NCI-H2029 (cell line): ENCODE data around the gene PPP2R3B.
"Not testable (repeated sequence)": the region's sequence is repeated elsewhere in the genome, so short reads cannot be mapped to it uniquely, and the experiment has no call there.

Experiments
- DNase-seq: peaks from one replicate; lab custom pipeline; 2025; lab: John Stamatoyannopoulos, UW

PPP2R3B gene

DNA sequence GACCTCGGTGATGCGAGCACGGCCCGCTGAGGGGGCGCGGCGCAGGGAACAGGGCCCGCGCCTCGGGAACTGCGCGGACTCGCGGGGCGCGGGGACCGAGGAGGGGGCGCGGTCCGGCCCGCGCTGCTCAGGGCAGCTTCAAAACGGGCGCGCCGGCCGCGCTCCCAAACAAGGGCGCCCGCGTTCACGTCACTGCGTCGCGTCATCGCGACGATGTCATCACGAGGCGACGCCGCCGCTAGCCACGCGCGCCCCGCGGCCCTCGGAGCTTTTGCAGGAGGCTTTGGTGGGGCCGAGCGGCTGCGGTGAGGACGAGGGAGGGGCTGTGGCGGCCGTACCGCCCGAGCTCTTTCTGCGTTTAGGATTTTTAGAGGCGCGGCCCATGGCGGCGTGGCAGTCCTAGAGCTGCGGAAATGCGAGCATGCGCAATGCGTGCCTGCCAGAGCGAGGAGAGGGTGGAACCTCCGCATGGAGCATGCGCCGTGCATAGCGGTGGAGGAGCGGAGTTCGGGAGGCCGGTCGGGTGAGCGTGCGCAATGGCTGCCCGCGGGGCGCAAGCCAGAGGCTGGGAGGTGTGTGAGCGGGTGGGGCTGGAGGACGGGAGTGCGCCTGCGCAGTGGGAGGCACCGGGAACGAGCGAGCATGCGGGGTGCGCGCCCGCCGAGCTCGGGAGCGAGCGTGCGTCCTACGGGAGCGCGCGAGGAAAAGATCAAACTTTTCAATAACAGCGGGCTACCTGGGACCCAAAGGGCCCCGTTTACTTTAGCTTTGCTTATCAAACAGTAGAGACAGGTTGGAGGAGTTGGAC is at the start of gene PPP2R3B:
PPP2R3B (minus strand) TSS at position 140 of the 808 bp plus-strand sequence. CDS start 216 bp downstream, outside the sequence.
- no peak for DNase-seq

DNA sequence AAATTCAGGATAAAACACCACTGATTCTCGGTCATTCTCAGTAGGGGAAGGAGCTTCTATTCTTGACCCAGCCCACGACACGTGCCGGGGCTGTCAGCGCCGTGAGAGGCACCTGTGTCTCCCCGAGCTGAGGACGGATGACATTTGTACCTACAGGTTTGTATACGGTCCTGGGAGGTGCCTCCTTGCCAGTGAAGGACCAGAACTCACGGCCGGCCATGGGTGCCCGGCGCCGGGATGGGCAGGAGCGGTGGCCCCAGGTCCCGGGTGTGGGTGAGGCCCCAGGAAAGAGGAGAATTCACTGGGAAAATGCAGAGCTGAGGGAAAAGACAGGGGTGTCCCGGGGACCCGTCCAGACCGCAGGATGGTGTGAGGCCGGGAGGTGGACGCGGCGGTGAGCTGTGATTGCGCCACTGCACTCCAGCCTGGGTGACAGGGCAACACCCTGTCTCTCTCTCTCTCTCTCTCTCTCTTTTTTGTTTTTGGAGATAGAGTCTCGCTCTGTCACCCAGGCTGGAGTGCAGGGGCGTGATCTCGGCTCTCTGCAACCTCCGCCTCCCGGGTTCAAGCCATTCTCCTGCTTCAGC is 48.9 kb upstream of the PPP2R3B start:
- DNase-seq: no peak

DNA sequence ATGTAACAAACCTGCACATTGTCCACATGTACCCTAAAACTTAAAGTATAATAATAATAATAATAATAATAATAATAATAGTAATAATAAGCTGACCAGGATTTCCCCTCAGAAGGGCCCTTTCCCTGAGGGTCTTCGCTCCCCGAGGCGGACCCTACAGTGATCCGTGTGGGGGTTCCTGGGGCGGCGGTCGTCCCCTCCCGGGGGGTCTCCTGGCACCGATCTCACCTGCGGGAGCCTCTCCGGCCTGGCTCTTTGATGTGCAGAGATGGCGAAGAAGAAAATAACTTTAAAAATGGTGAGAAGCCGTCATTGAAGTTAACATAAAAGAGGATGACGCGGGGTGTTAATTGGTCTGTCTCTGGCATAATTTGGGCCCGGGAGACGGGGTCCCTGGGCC is 48.2 kb upstream of the PPP2R3B start:
- no peak for DNase-seq

- no peak for DNase-seq
These were observed 47.1 kb upstream of the PPP2R3B start for GRCh38 chrX:433771-434170.

- DNase-seq: not testable (repeated sequence)
These were observed 46.0 kb upstream of the PPP2R3B start for GRCh38 chrX:432666-433065.

DNA sequence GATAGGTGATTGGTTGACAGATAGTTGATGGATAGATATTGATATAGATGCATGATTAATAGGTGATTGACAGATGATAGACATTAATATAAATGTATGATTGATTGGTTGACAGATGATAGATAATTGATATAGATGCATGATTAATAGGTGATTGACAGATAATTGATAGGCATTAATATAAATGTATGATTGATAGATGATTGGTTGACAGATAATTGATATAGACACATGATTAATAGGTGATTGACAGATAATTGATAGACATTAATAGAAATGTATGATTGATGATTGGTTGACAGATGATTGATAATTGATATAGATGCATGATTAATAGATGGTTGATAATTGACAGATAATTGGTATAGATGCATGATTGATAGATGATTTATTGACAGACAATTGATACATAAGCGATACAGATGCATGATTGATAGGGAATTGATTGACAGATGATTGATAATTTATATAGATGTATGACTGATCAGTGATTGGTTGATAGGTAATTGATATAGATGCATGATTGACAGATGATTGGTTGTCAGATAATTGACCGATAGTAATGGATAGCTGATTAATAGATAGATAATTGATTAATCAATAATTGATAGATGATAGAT is 44.9 kb upstream of the PPP2R3B start:
- DNase-seq: no peak

DNA sequence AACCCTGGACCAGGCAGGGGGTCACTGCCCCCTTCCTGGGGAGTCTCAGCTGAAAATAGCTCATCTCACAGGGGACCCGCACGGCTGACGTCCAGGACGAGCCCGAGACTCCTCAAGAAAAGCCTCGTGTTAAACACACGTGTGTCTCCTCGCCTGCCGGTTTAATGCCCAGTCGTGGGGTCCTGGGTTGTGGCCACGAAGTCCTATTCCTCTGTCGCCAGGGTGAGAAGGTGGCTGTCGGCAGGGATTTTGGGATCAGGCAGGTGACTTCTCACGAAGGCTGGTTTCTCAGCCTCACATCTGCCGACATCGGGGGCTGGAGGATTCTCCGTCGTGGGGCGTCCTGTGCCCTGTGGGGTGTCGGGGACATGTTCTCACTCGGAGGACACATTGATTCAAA is 44.3 kb upstream of the PPP2R3B start:
- no peak for DNase-seq

DNA sequence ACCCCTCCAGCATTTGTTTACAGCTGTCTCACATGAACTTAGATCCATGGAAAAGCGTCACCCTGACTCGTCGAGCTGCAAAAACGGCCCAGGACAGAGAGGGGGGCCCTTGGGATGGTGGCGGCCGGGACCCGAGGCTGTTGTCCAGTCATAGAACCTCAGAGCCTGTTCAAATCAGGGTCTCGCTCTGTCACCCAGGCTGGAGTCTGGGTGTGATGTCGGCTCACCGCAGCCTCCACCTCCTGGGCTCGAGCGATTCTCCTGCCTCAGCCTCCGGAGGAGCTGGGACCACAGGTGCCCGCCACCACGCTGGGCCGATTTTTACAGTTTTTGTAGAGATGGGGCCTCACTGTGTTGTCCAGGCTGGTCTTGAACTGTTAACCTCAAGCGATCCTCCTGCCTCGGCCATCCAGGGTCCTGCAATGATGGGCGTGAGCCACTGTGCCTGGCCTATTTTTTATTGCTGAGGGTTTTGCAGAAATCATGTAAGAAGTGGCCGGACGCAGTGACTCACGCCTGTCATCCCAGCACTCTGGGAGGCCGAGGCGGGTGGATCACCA is 42.6 kb upstream of the PPP2R3B start:
- no peak for DNase-seq

DNA sequence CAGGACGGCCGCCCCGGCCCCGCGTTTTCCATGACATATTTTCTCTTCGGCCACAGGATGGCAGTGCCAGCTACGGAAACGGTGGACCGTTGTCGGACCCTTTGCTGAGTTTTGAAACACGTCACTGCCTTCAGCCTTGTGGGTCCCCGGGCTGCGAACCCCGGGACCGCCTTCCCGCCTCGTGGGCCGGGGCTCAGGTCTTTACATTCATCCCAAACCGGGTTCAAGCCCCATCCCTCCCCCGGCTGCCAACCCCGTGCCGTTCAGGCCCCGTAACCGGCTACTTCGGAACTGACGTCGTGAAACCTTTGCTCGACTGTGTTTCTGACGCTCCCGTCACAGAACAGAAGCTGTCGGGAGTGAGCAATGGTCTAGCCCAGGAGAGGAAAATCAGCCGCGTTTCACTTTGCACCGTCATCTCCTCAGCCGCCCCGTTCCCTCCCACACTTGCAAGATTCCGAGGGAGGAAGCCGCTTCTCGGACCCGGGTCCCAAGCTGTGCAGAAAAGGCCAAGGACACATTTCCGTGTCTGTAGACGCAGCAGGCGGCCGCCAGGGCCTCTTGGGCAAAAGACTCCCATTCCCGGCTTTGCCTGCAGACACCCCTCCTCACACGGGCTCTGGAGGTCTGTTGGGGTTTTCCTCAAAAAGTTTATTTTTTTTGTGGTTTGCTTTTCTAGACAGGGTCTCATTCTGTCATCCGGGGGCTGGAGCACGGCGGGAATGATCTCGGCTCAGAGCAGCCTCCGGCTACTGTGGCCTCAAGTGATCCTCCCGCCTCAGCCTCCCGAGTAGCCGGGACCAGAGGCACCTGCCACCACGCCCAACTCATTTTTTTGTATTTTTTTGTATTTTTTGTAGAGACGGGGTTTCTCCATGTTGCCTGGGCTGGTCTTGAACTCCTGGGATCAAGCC is 41.4 kb upstream of the PPP2R3B start:
- DNase-seq: no peak

GRCh38 chrX:426881-427280 is 40.2 kb upstream of the PPP2R3B start:
- DNase-seq: no peak

- no peak for DNase-seq
These were observed 38.3 kb upstream of the PPP2R3B start for GRCh38 chrX:425056-425455.

DNA sequence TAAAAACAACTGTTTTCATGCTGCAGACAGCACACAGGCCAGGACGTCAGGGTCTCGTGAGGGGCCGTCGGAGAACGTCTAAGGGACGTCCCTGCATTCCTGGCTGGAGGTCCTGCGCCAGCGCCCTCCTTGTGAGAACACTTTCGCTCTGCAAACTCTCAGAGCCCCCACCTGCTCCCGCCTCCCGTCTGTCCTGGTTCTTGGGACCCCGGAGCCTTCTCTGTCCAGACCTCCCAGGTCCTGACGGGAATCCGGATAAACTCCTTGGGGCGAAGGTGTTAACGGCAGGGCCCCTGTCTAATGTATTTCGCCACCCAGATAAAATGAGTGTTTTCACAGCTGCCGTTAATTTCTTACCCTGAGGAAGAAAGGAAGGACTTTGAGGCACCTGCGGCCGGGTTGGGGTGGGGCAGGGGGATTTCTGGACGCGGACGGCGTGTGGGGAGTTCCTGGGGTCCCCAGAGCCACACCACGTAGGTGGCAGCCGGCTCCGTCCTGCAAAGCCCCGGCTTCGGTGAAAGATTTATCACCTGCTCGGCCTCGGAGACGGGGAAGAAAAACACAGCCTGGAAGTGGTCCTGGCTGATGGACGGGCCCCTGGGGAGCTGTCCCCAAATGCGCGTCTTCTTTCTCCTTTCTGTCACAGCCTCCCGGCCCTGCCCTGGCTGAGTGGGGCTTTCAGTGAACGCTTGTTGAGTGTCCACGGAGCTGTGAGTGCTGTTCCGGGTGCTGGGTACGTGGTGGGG is 35.1 kb upstream of the PPP2R3B start:
- no peak for DNase-seq

GRCh38 chrX:420496-421223 is 34.0 kb upstream of the PPP2R3B start:
- no peak for DNase-seq

DNA sequence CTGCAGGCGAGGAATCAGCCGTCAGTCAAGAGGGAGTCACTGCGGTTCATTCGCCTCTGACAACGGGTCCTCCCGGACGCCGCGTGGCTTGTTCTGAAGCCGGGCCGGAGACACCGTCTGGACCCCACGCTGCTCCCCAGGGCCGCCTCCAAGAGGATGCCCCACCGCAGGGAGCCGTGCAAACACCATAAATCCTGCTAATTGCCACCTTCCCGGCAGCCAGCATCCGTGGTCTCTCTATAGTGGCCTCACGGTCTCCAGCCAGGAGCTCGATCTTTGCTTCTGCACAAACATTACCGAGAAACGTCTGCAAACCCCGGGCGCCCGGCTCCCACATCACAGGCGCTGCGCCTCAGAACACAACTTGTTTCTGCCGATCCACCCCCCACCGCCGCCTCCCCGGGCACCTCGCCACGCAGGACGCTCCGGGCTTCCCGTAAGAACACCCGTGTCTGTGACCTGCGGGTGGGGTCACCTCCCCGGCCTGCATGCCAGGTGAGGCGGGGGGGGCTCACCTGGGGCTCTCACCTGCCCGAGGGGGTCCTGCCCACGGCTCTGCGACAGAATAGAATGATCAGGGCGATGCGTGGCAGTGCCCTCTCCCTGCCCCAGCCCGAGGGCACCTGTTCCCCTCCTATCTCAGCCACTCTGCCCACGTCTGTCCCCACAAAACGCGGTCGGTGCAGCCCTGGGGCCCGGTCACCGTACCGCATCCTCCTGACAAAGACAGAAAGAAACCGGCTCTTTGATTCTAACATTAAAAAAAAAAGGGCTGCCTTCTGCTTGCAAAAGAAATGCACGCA is 32.4 kb upstream of the PPP2R3B start:
- DNase-seq: no peak

DNA sequence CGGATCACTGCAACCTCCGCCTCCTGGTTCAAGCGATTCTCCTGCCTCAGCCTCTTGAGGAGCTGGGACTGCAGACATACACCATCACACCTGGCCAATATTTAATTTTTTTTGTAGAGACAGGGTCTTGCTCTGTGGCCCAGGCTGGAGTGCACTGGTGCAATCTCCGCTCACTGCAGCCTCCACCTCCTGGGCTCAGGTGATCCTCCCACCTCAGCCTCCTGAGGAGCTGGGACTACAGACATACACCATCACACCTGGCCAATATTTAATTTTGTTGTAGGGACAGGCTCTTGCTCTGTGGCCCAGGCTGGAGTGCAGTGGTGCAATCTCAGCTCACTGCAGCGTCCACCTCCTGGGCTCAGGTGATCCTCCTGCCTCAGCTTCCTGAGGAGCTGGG is 28.8 kb upstream of the PPP2R3B start:
- DNase-seq: not testable (repeated sequence)

DNA sequence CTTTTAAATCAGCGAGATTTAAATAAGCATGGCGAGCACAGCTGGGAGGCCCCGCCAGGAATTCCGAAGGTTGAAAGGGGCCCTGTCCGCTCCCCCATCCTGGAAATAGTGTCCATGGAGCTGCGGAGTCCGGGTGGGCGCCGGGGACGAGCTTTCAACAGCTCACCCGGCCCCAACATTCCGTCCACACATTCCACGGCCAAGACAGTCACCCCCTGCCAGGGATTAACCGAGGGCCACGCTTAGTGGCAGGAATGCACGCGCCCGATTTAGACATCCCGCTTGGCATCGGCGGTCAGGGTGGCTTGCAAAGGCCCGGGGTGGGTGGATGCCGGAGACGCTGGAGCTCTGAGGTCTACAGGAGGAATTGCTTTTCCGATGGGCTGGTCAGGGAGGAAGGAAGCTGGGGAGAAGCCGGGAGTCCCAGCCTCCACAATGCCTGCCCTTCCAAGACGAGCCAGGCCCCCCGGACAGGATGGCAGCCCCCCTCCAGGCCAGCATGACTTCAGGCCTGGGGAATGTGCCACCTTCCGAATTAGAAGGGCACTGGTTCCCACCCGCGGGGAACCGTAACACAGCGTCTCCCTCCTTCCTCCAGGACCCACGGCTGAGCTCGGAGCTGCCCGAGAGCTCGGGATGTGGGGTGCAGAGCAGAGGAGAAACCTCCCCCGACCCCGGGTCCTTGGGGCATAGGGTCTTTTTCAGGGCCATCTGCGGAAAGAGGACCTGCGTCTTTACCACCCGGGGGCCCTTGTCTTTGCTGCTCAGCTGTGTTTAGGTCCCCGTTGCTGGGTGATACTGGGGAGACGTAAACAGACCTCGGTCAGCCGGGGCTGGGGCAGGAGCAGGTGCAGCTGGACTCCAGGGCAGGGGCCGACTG is 26.9 kb upstream of the PPP2R3B start:
- no peak for DNase-seq

- DNase-seq: no peak
These were observed 23.6 kb upstream of the PPP2R3B start for GRCh38 chrX:410296-410695.

DNA sequence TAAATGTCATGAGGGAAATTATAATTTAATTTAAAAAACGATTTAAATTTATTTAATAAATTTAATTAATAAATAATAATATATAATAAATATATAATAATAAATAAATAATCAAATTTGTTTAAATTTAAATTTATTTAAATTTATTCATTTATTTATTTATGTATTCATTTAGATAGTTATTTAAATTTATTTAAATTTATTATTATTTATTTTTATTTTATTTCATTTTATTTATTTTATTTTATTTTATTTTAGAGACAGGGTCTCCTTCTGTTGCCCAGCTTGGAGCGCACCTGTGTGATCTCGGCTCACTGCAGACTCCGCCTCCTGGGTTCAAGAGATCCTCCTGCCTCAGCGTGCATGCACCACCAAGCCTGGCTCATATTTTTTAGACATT is 18.4 kb upstream of the PPP2R3B start:
- DNase-seq: no peak

DNA sequence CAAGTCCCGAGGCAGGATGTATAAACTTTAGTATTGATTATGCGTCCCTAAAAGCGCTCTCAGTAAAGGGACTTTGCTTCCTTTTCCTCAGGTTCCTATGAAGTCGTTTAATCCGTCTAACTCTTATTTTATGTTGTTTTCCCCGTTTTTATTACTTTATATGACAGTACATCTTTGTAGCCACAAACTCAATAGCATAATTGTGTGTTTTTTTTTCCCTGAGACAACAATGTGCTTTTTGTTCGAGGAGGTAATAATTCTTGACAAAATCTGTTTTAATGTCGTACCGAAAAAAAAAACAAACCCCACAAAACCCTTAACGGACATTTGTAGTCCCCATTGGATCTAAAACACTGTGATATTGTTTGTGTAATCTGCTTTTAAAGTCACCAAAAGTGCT is 17.9 kb upstream of the PPP2R3B start:
- no peak for DNase-seq
